GM20431 (cell line): ENCODE data around the gene MTA1.

Experiments used
- in situ Hi-C: fragments of 300-500 bp; cut with MseI, MboI; formaldehyde crosslinking; loops from one replicate; pipeline ENCODE4 v1.15.0; 2020; ENCODE audit warnings: low sequenced_read_pairs; ENCODE audit not compliant: unreplicated experiment

The MTA1 gene

GRCh38 chr14:105503935-105504692, 84.5 kb downstream of the MTA1 start:
- in situ Hi-C loops: no loop called here

- in situ Hi-C loops: no loop called here
These were observed 85.5 kb downstream of the MTA1 start for GRCh38 chr14:105505101-105505500.

GRCh38 chr14:105507247-105507646, 87.6 kb downstream of the MTA1 start:
- in situ Hi-C loops: no loop called here

GRCh38 chr14:105508069-105508468, 88.4 kb downstream of the MTA1 start:
- in situ Hi-C loops: no loop called here

GRCh38 chr14:105508601-105509000, 89.0 kb downstream of the MTA1 start:
- in situ Hi-C loops: no loop called here

- in situ Hi-C loops: loop anchor here (10.0 kb wide), 1 partner anchor 142 kb away; no protein-coding TSS in a partner anchor
These were observed 97.5 kb downstream of the MTA1 start for GRCh38 chr14:105517096-105517495.

GRCh38 chr14:105519946-105520698, 100.5 kb downstream of the MTA1 start:
- in situ Hi-C loops: loop anchor here (10.0 kb wide), 1 partner anchor 145 kb away; no protein-coding TSS in a partner anchor
